ENCODE data around the gene JARID2.
"Not testable (repeated sequence)": the region's sequence is repeated elsewhere in the genome, so short reads cannot be mapped to it uniquely, and the experiment has no call there.

Gene JARID2

DNA sequence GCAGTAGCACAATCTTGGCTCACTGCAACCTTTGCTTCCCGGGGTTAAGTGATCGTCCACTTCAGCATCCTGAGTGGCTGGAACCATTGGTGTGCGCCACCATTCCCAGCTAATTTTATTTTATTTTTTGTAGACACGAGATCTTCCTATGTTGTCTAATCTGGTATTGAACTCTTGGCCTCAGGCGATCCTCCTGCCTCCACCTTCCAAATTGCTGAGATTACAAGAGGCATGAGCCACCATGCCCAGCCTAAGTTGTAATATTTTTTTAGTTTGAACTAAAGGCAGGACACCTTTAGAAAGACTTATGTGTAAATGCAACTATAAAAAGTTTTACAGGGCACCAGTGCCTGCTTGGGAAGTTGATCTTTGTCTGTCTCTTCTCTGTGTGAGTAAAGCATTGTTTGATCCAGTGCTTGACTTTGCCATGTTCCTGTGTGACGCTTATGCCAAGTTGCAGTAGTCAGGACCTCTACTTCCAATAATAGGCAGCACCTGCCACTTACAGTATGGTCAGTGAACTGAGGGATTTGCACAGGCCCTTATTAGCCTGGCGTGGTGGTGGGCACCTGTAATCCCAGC, 46.9 kb downstream of the JARID2 start:
- H3K9ac ChIP-seq (ENCODE audit: low read length), result no peak overlapping the region
- H3K4me3 ChIP-seq (ENCODE audit: low read depth, low read length), result no peak overlapping the region

GRCh38 chr6:15293674-15294073, 47.8 kb downstream of the JARID2 start:
- Histone ChIP-seq H3K36me3 (ENCODE audit: control insufficient read depth, insufficient read depth, low read length) (peaks cover 13% of the 10 kb centered on the region; the same call in 1 of the 2 replicates), H3K9me3 (ENCODE audit: control insufficient read depth, insufficient read depth, low read depth, low read length) (no peaks in the 10 kb centered on the region), H3K27me3 (ENCODE audit: control insufficient read depth, insufficient read depth, low read length) (no peaks in the 10 kb centered on the region), H3K4me1 (ENCODE audit: control insufficient read depth, insufficient read depth, low read length) (peaks cover 42% of the 10 kb centered on the region), H3K4me3 (ENCODE audit: low read depth, low read length) (no peak overlapping the region), H3K9ac (ENCODE audit: low read length) (no peak overlapping the region), H3K27ac (ENCODE audit: low read depth, low read length) (no peak overlapping the region)

More for the DNA sequence above, 46.9 kb downstream of the JARID2 start:
- Histone ChIP-seq H3K9me3 (ENCODE audit: control insufficient read depth, insufficient read depth, low read depth, low read length) (no peaks in the 10 kb centered on the region), H3K27me3 (ENCODE audit: control insufficient read depth, insufficient read depth, low read length) (no peaks in the 10 kb centered on the region), H3K36me3 (ENCODE audit: control insufficient read depth, insufficient read depth, low read length) (peaks cover 18% of the 10 kb centered on the region; the same call in 1 of the 2 replicates), H3K27ac (ENCODE audit: low read depth, low read length) (no peak overlapping the region), H3K4me1 (ENCODE audit: control insufficient read depth, insufficient read depth, low read length) (peaks cover 43% of the 10 kb centered on the region)

DNA sequence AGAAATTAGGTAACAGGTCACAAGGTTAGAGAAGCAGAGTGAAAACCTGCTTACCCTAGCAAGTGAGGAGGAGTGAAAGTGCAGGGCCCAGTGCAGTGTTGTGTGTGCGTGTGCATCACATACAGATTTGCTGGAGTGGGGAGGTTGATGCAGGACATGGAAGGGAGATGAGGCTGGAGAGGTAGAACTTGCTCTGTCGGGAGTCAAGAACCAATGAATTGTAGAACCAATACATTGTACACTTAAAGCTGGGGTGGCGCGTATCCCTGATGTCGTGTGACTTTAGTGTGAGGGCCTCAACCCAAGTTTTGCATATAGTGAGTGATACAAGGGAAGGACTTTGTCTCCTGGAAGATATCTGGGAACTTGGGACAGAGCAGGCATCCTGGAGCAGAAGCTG, 48.6 kb downstream of the JARID2 start:
- no peak overlapping the region for H3K27ac ChIP-seq (ENCODE audit: low read depth, low read length)
- peaks cover 47% of the 10 kb centered on the region for H3K4me1 ChIP-seq (ENCODE audit: control insufficient read depth, insufficient read depth, low read length)
- H3K27me3 ChIP-seq (ENCODE audit: control insufficient read depth, insufficient read depth, low read length), result no peaks in the 10 kb centered on the region
- H3K36me3 ChIP-seq (ENCODE audit: control insufficient read depth, insufficient read depth, low read length), result 0 out of 2 replicates have a peak, but pooled peaks cover 13% of the 10 kb centered on the region
- no peaks in the 10 kb centered on the region for H3K9me3 ChIP-seq (ENCODE audit: control insufficient read depth, insufficient read depth, low read depth, low read length)
- H3K9ac ChIP-seq (ENCODE audit: low read length), result no peak overlapping the region
- H3K4me3 ChIP-seq (ENCODE audit: low read depth, low read length), result no peak overlapping the region

DNA sequence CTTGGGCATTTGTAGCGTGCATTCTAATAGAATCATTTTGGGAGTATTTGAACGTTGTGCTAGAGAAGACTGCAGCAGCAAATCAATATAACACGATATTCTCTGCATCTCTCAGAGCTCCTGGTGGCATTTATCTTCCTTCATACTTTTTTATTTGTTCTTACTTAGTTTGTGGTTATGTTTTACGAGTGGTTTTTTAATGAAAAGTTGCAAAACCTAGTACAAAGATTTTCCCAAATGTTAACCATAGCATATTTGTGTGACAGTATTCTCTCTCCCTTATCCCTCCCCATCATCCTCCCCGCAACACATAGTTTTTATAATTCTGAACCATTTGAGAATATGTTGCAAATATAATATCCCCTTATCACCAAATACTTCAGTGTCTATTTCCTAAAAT, 50.4 kb downstream of the JARID2 start:
- no peak overlapping the region for H3K27ac ChIP-seq (ENCODE audit: low read depth, low read length)
- H3K9ac ChIP-seq (ENCODE audit: low read length), result no peak overlapping the region
- peaks cover 55% of the 10 kb centered on the region for H3K4me1 ChIP-seq (ENCODE audit: control insufficient read depth, insufficient read depth, low read length)
- 0 out of 2 replicates have a peak, but pooled peaks cover 6% of the 10 kb centered on the region for H3K36me3 ChIP-seq (ENCODE audit: control insufficient read depth, insufficient read depth, low read length)
- no peak overlapping the region for H3K4me3 ChIP-seq (ENCODE audit: low read depth, low read length)
- H3K9me3 ChIP-seq (ENCODE audit: control insufficient read depth, insufficient read depth, low read depth, low read length), result no peaks in the 10 kb centered on the region
- no peaks in the 10 kb centered on the region for H3K27me3 ChIP-seq (ENCODE audit: control insufficient read depth, insufficient read depth, low read length)

DNA sequence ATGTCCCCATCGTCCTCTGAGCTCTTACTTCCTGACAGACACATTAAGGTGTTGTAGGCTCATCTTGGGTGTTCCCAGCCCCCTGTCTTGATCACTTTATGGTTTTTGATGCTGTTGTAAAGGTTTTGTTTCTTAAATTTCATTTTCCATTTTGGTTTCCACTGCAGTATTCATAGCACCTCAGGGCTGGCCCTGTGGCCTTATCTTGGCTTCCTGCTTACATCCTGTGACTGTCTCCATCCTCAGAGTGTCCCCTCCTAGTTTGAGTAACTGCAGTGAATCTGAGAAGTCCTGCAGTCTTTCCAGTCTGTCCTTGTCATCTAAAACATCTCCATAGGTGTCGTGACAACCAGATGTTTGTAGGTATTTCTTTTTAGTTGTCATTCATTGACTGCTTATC, 50.9 kb downstream of the JARID2 start:
- Histone ChIP-seq H3K27ac (ENCODE audit: low read depth, low read length) (no peak overlapping the region), H3K9ac (ENCODE audit: low read length) (no peak overlapping the region), H3K4me3 (ENCODE audit: low read depth, low read length) (no peak overlapping the region)

DNA sequence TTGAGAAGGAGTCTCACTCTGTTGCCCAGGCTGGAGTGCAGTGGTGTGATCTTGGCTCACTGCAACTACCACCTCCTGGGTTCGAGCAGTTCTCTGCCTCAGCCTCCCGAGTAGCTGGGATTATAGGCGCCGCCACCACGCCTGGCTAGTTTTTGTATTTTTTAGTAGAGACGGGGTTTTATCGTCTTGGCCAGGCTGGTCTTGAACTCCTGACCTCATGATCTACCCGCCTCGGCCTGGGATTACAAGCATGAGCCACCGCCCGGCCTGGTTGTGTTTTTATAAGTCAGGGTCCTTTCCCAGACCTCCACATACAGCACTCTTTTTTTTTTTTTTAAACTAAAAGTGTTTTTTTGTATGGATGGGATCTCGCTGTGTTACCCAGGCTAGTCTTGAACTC, 51.3 kb downstream of the JARID2 start:
- not testable (repeated sequence) for H3K4me3 ChIP-seq (ENCODE audit: low read depth, low read length); H3K27ac ChIP-seq (ENCODE audit: low read depth, low read length)

More for the DNA sequence above, 50.9 kb downstream of the JARID2 start:
- 0 out of 2 replicates have a peak, but pooled peaks cover 6% of the 10 kb centered on the region for H3K36me3 ChIP-seq (ENCODE audit: control insufficient read depth, insufficient read depth, low read length)
- no peaks in the 10 kb centered on the region for H3K9me3 ChIP-seq (ENCODE audit: control insufficient read depth, insufficient read depth, low read depth, low read length)
- peaks cover 52% of the 10 kb centered on the region for H3K4me1 ChIP-seq (ENCODE audit: control insufficient read depth, insufficient read depth, low read length)
- no peaks in the 10 kb centered on the region for H3K27me3 ChIP-seq (ENCODE audit: control insufficient read depth, insufficient read depth, low read length)

GRCh38 chr6:15297895-15298590, 52.2 kb downstream of the JARID2 start:
- Histone ChIP-seq H3K27me3 (ENCODE audit: control insufficient read depth, insufficient read depth, low read length) (no peaks in the 10 kb centered on the region), H3K4me3 (ENCODE audit: low read depth, low read length) (no peak overlapping the region), H3K36me3 (ENCODE audit: control insufficient read depth, insufficient read depth, low read length) (peaks cover 2% of the 10 kb centered on the region; the same call in 1 of the 2 replicates), H3K4me1 (ENCODE audit: control insufficient read depth, insufficient read depth, low read length) (peaks cover 55% of the 10 kb centered on the region), H3K27ac (ENCODE audit: low read depth, low read length) (no peak overlapping the region), H3K9ac (ENCODE audit: low read length) (no peak overlapping the region), H3K9me3 (ENCODE audit: control insufficient read depth, insufficient read depth, low read depth, low read length) (no peaks in the 10 kb centered on the region)

More for the DNA sequence above, 51.3 kb downstream of the JARID2 start:
- H3K4me1 ChIP-seq (ENCODE audit: control insufficient read depth, insufficient read depth, low read length), result peaks cover 52% of the 10 kb centered on the region
- H3K27me3 ChIP-seq (ENCODE audit: control insufficient read depth, insufficient read depth, low read length); H3K9ac ChIP-seq (ENCODE audit: low read length); H3K9me3 ChIP-seq (ENCODE audit: control insufficient read depth, insufficient read depth, low read depth, low read length); H3K36me3 ChIP-seq (ENCODE audit: control insufficient read depth, insufficient read depth, low read length): not testable (repeated sequence)

GRCh38 chr6:15299430-15300131, 53.7 kb downstream of the JARID2 start:
- no peak overlapping the region for H3K27ac ChIP-seq (ENCODE audit: low read depth, low read length)
- peaks cover 61% of the 10 kb centered on the region for H3K4me1 ChIP-seq (ENCODE audit: control insufficient read depth, insufficient read depth, low read length)
- H3K9me3 ChIP-seq (ENCODE audit: control insufficient read depth, insufficient read depth, low read depth, low read length), result no peaks in the 10 kb centered on the region
- no peak overlapping the region for H3K4me3 ChIP-seq (ENCODE audit: low read depth, low read length)
- peaks cover 4% of the 10 kb centered on the region; the same call in 1 of the 2 replicates for H3K36me3 ChIP-seq (ENCODE audit: control insufficient read depth, insufficient read depth, low read length)
- no peak overlapping the region for H3K9ac ChIP-seq (ENCODE audit: low read length)
- H3K27me3 ChIP-seq (ENCODE audit: control insufficient read depth, insufficient read depth, low read length), result no peaks in the 10 kb centered on the region

GRCh38 chr6:15301179-15302006, 55.5 kb downstream of the JARID2 start:
- Histone ChIP-seq H3K27me3 (ENCODE audit: control insufficient read depth, insufficient read depth, low read length) (no peaks in the 10 kb centered on the region), H3K9me3 (ENCODE audit: control insufficient read depth, insufficient read depth, low read depth, low read length) (no peaks in the 10 kb centered on the region), H3K36me3 (ENCODE audit: control insufficient read depth, insufficient read depth, low read length) (peaks cover 4% of the 10 kb centered on the region; the same call in 1 of the 2 replicates), H3K4me3 (ENCODE audit: low read depth, low read length) (no peak overlapping the region), H3K9ac (ENCODE audit: low read length) (no peak overlapping the region), H3K4me1 (ENCODE audit: control insufficient read depth, insufficient read depth, low read length) (peaks cover 70% of the 10 kb centered on the region), H3K27ac (ENCODE audit: low read depth, low read length) (no peak overlapping the region)

- no peak overlapping the region for H3K27ac ChIP-seq (ENCODE audit: low read depth, low read length)
- H3K4me1 ChIP-seq (ENCODE audit: control insufficient read depth, insufficient read depth, low read length), result peaks cover 72% of the 10 kb centered on the region
Observed at GRCh38 chr6:15303162-15303919, 57.5 kb downstream of the JARID2 start.

More at GRCh38 chr6:15303162-15303919, 57.5 kb downstream of the JARID2 start:
- Histone ChIP-seq H3K4me3 (ENCODE audit: low read depth, low read length) (no peak overlapping the region), H3K36me3 (ENCODE audit: control insufficient read depth, insufficient read depth, low read length) (peaks cover 4% of the 10 kb centered on the region; the same call in 1 of the 2 replicates), H3K27me3 (ENCODE audit: control insufficient read depth, insufficient read depth, low read length) (no peaks in the 10 kb centered on the region), H3K9me3 (ENCODE audit: control insufficient read depth, insufficient read depth, low read depth, low read length) (no peaks in the 10 kb centered on the region), H3K9ac (ENCODE audit: low read length) (no peak overlapping the region)

All from HUES6 (cell line).